Endothelial cell of umbilical vein (primary cell): ENCODE results near the gene SMAD3.

Experiments used
- EZH2 ChIP-seq: IDR thresholded peaks from 2 replicates; pipeline ENCODE4 v1.6.1; 2012; ENCODE audit warnings: borderline replicate concordance, low read depth, mild to moderate bottlenecking, moderate library complexity, low read length, inconsistent platforms; ENCODE audit not compliant: severe bottlenecking
- GATA2 ChIP-seq: IDR thresholded peaks from 2 replicates; pipeline ENCODE4 v1.7.0; 2011; ENCODE audit warnings: low read depth, mild to moderate bottlenecking, moderate library complexity, mixed read lengths, low read length; ENCODE audit not compliant: insufficient read length, insufficient read depth
- MYC ChIP-seq: IDR thresholded peaks from one replicate; pipeline ENCODE4 v1.6.1; 2011; ENCODE audit warnings: mild to moderate bottlenecking, low read depth, low read length
- POLR2A ChIP-seq: IDR thresholded peaks from 2 replicates; pipeline ENCODE4 v1.6.1; 2012; ENCODE audit warnings: low read depth, mild to moderate bottlenecking, control low read depth, low read length
- TF ChIP-seq, protein P1 (sequence below), 2 donors: IDR thresholded peaks; 1 replicate in 1 of 2; 2 replicates in 1 of 2; pipeline ENCODE4 v1.5.1; 2011; ENCODE audit warnings: low read length in 2 of 2, mild to moderate bottlenecking in 2 of 2, moderate library complexity in 2 of 2, control low read depth in 1 of 2, inconsistent platforms in 1 of 2, low read depth in 1 of 2; ENCODE audit not compliant: insufficient read depth in 1 of 2; ENCODE audit errors: extremely low read depth in 1 of 2

DNA sequence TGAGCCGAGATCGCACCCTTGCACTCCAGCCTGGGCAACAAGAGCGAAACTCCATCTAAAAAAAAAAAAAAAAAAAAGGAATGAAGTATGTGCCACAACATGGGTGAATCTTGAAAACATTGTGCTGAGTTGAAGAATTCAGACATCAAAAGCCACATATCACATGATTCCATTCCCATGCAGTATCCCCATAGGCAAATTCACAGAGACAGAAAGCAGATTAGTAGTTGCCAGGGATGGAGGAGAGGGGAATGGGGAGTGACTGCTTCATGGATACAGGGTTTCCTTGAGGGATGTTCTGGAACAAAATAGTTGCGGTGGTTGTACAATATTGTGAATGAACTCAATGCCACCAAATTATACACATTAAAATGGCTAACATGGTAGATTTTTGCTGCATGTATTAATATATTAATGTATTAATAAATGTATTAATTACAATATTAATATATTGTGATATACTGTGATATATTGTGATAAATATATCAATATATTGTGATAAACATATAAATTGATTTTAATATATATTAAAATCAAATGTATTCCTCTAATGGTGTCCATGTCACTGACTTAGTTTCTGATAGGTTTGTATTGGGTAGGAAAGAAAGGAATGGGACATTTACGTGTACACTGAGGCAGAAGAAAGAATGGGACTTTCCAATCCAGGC lies 34.9 kb downstream of the SMAD3 start:
- TF ChIP-seq, protein P1, sequence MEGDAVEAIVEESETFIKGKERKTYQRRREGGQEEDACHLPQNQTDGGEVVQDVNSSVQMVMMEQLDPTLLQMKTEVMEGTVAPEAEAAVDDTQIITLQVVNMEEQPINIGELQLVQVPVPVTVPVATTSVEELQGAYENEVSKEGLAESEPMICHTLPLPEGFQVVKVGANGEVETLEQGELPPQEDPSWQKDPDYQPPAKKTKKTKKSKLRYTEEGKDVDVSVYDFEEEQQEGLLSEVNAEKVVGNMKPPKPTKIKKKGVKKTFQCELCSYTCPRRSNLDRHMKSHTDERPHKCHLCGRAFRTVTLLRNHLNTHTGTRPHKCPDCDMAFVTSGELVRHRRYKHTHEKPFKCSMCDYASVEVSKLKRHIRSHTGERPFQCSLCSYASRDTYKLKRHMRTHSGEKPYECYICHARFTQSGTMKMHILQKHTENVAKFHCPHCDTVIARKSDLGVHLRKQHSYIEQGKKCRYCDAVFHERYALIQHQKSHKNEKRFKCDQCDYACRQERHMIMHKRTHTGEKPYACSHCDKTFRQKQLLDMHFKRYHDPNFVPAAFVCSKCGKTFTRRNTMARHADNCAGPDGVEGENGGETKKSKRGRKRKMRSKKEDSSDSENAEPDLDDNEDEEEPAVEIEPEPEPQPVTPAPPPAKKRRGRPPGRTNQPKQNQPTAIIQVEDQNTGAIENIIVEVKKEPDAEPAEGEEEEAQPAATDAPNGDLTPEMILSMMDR (IDR thresholded peaks at IDR 0.05; ENCODE audit: extremely low read depth in 1 of 2, insufficient read depth in 1 of 2, low read depth in 1 of 2, low read length in 2 of 2) = no peak
- TF ChIP-seq POLR2A = no peak
- no peak for TF ChIP-seq MYC
- TF ChIP-seq EZH2 = no peak
- no peak for TF ChIP-seq GATA2
